ENCODE data around the gene ARHGEF28. TPM values are rescaled to one million over a fixed set of nuclear protein-coding genes. Genes with fewer than 3 reads are reported as not detected.

ARHGEF28 gene
- total and polyA plus RNA-seq, 9 of the 15 experiments (the other 6 are each of a cell fraction or from before 2014, with no cell fraction given) = 0.27 TPM; not detected in 8

- intact Hi-C loops (cut with micrococcal nuclease) (no loop called here), in situ Hi-C loops (cut with MboI) (no loop called here)
- ChIA-PET POLR2A (no interaction called here), CTCF (ENCODE audit: low intra/inter-chr PET ratio) (interaction anchor here (0.6 kb wide), 1 partner anchor 14 kb away, joined by 5 read pairs; no protein-coding TSS in a partner anchor)
- H3K4me3 ChIP-seq = no peak overlapping the region
- DNase-seq (ENCODE audit: extremely low read depth in 1 of 4, low spot score in 3 of 4) = no peak
- BruUV-seq (replicated peaks) = no TSS peak
- H3K4me2 ChIP-seq (ENCODE audit: insufficient read depth, low read length) = no peak overlapping the region
- no peaks in the 10 kb centered on the region for H3K9me3 ChIP-seq (replicated peaks; ENCODE audit: control insufficient read depth, insufficient read depth, low read depth, low read length)
- H3K27me3 ChIP-seq (ENCODE audit: control insufficient read depth in 2 of 2, insufficient read depth in 2 of 2, low read length in 2 of 2) = peaks cover 3 to 12% of the 10 kb centered on the region in 2 experiments; a peak in 3 of 5 replicates
- FAIRE-seq = no peak
- ATAC-seq = no peak
- no peaks in the 10 kb centered on the region for H4K20me1 ChIP-seq (replicated peaks; ENCODE audit: control insufficient read depth, insufficient read depth, low read length)
- 2% methylated on average over 4 of the region's 4 CpGs for WGBS (ENCODE audit: insufficient coverage, low coverage, missing lambda C conversion rate)
- no peaks in the 10 kb centered on the region for H3K9me1 ChIP-seq (ENCODE audit: control insufficient read depth, insufficient read depth, low read length)
- H3K27ac ChIP-seq (ENCODE audit: extremely low read depth, low read depth, low read length) = no peak overlapping the region
- H3K4me1 ChIP-seq (replicated peaks in 1 of 2; ENCODE audit: control insufficient read depth in 2 of 2, insufficient read depth in 2 of 2, low read length in 2 of 2) = no peaks in the 10 kb centered on the region
- H3K9ac ChIP-seq (ENCODE audit: insufficient read depth in 1 of 2, low read depth in 2 of 2, low read length in 2 of 2) = no peak overlapping the region
- H3K79me2 ChIP-seq (ENCODE audit: control insufficient read depth, insufficient read depth, low read length) = no peaks in the 10 kb centered on the region
- no peak overlapping the region for H2AFZ ChIP-seq (ENCODE audit: low read depth, low read length)
- H3K36me3 ChIP-seq (ENCODE audit: control insufficient read depth, insufficient read depth, low read length) = no peaks in the 10 kb centered on the region
- TF ChIP-seq ZNF507 (tag; conservative IDR thresholded peaks at IDR 0.05) (no peak), POLR3G (IDR thresholded peaks at IDR 0.05; ENCODE audit: extremely low read depth, insufficient read length, insufficient replicate concordance) (no peak), MLLT1 (IDR thresholded peaks at IDR 0.05) (no peak), CBX8 (IDR thresholded peaks at IDR 0.05; ENCODE audit: borderline replicate concordance, extremely low read depth, low read depth, low read length, poor library complexity, severe bottlenecking) (no peak), MTA1 (IDR thresholded peaks at IDR 0.05; ENCODE audit: borderline replicate concordance) (no peak), OTX1 (CRISPR knock-in tag; IDR thresholded peaks at IDR 0.05) (no peak), ATF1 (CRISPR knock-in tag; IDR thresholded peaks at IDR 0.05) (no peak), ATF1 (tag; IDR thresholded peaks at IDR 0.05) (no peak), TAF1 (IDR thresholded peaks at IDR 0.05; ENCODE audit: control insufficient read depth, extremely low read depth, insufficient read depth, low read length, severe bottlenecking) (no peak), CLOCK (CRISPR knock-in tag; IDR thresholded peaks at IDR 0.05; ENCODE audit: borderline replicate concordance) (no peak), BHLHE40 (IDR thresholded peaks at IDR 0.05; ENCODE audit: low read length) (no peak), MEIS2 (IDR thresholded peaks at IDR 0.05; ENCODE audit: partially characterized antibody) (no peak), STAT5B (CRISPR knock-in tag; IDR thresholded peaks at IDR 0.05) (no peak), ZNF740 (CRISPR knock-in tag; IDR thresholded peaks at IDR 0.05) (no peak), ZNF740 (tag; IDR thresholded peaks at IDR 0.05) (no peak), ATF4 (CRISPR knock-in tag; IDR thresholded peaks at IDR 0.05) (no peak), HDAC6 (IDR thresholded peaks at IDR 0.05; ENCODE audit: low read depth, low read length) (no peak)
Observed at GRCh38 chr5:73821003-73821402, 195.0 kb downstream of the ARHGEF28 start.
